Measurements from ENCODE around the gene INVS.

The INVS gene

DNA sequence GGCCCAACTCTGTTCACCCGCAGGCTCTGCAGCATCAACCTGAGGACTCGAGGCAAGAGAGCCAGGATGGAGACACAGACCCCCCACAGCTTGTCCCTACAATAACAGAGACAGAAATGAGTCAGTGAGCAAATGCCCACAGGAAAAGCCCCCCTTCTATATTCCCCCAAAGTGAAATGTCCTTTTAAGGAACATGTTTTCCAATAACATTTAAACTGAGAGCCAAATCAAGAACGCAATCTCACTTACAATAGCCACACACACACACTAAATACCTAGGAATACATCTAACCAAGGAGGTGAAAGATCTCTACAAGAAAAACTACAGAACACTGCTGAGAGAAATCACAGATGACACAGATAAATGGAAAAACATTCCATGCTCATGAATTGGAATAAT, 204.7 kb downstream of the INVS start:
- no peak for TF ChIP-seq GLIS3 (CRISPR knock-in tag; IDR thresholded peaks at IDR 0.05)
- TF ChIP-seq ZNF70 (CRISPR knock-in tag; IDR thresholded peaks at IDR 0.05) = no peak
- TF ChIP-seq ZFP3 (CRISPR knock-in tag; IDR thresholded peaks at IDR 0.05) = no peak
- TF ChIP-seq RARB (CRISPR knock-in tag; IDR thresholded peaks at IDR 0.05) = no peak
- TF ChIP-seq CSDC2 (CRISPR knock-in tag; IDR thresholded peaks at IDR 0.05) = no peak
- no peak for TF ChIP-seq OSR1 (CRISPR knock-in tag; IDR thresholded peaks at IDR 0.05)
- no peak for TF ChIP-seq ZFP30 (CRISPR knock-in tag; IDR thresholded peaks at IDR 0.05)
- no peak for TF ChIP-seq ZNF565 (CRISPR knock-in tag; conservative IDR thresholded peaks at IDR 0.05; ENCODE audit: low read depth)
- TF ChIP-seq TCF4 (CRISPR knock-in tag; IDR thresholded peaks at IDR 0.05; ENCODE audit: borderline replicate concordance) = no peak
- no peak for TF ChIP-seq BACH2 (CRISPR knock-in tag; IDR thresholded peaks at IDR 0.05; ENCODE audit: borderline replicate concordance)
- TF ChIP-seq, protein P1, sequence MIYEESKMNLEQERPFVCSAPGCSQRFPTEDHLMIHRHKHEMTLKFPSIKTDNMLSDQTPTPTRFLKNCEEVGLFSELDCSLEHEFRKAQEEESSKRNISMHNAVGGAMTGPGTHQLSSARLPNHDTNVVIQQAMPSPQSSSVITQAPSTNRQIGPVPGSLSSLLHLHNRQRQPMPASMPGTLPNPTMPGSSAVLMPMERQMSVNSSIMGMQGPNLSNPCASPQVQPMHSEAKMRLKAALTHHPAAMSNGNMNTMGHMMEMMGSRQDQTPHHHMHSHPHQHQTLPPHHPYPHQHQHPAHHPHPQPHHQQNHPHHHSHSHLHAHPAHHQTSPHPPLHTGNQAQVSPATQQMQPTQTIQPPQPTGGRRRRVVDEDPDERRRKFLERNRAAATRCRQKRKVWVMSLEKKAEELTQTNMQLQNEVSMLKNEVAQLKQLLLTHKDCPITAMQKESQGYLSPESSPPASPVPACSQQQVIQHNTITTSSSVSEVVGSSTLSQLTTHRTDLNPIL (CRISPR knock-in tag; IDR thresholded peaks at IDR 0.05; ENCODE audit: low read depth) = no peak
- no peak for TF ChIP-seq ZC3H10 (CRISPR knock-in tag; IDR thresholded peaks at IDR 0.05)
- no peak for TF ChIP-seq PPARA (CRISPR knock-in tag; IDR thresholded peaks at IDR 0.05; ENCODE audit: borderline replicate concordance)
- TF ChIP-seq, protein P2, sequence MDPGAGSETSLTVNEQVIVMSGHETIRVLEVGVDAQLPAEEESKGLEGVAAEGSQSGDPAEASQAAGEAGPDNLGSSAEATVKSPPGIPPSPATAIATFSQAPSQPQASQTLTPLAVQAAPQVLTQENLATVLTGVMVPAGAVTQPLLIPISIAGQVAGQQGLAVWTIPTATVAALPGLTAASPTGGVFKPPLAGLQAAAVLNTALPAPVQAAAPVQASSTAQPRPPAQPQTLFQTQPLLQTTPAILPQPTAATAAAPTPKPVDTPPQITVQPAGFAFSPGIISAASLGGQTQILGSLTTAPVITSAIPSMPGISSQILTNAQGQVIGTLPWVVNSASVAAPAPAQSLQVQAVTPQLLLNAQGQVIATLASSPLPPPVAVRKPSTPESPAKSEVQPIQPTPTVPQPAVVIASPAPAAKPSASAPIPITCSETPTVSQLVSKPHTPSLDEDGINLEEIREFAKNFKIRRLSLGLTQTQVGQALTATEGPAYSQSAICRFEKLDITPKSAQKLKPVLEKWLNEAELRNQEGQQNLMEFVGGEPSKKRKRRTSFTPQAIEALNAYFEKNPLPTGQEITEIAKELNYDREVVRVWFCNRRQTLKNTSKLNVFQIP (CRISPR knock-in tag; IDR thresholded peaks at IDR 0.05; ENCODE audit: borderline replicate concordance, low read depth) = no peak
- TF ChIP-seq ZNF8 (CRISPR knock-in tag; IDR thresholded peaks at IDR 0.05) = no peak
- no peak for TF ChIP-seq ARNTL (CRISPR knock-in tag; IDR thresholded peaks at IDR 0.05; ENCODE audit: borderline replicate concordance, low read depth)
- no peak for TF ChIP-seq SNAI2 (CRISPR knock-in tag; IDR thresholded peaks at IDR 0.05)
- TF ChIP-seq, protein P3, sequence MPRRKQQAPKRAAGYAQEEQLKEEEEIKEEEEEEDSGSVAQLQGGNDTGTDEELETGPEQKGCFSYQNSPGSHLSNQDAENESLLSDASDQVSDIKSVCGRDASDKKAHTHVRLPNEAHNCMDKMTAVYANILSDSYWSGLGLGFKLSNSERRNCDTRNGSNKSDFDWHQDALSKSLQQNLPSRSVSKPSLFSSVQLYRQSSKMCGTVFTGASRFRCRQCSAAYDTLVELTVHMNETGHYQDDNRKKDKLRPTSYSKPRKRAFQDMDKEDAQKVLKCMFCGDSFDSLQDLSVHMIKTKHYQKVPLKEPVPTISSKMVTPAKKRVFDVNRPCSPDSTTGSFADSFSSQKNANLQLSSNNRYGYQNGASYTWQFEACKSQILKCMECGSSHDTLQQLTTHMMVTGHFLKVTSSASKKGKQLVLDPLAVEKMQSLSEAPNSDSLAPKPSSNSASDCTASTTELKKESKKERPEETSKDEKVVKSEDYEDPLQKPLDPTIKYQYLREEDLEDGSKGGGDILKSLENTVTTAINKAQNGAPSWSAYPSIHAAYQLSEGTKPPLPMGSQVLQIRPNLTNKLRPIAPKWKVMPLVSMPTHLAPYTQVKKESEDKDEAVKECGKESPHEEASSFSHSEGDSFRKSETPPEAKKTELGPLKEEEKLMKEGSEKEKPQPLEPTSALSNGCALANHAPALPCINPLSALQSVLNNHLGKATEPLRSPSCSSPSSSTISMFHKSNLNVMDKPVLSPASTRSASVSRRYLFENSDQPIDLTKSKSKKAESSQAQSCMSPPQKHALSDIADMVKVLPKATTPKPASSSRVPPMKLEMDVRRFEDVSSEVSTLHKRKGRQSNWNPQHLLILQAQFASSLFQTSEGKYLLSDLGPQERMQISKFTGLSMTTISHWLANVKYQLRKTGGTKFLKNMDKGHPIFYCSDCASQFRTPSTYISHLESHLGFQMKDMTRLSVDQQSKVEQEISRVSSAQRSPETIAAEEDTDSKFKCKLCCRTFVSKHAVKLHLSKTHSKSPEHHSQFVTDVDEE (CRISPR knock-in tag; IDR thresholded peaks at IDR 0.05) = no peak
- ATAC-seq = no peak

DNA sequence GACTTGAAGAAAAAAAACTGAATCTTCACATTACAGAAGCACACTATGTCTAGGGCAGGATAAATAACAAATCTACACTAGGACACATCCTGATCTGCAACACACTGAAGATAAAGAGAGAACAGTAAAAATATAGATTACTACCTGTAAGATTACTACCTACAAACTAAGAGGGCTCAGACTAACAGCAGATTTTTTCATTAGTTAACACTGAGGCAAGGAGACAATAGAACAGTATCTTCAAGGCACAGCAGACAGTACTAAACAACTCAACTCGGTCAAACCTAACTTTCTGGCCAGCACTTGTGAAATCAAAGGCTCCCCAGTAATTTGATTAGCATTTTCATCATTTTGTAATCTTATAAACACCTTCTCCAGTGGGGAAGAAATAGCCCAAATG, 207.2 kb downstream of the INVS start:
- TF ChIP-seq, protein P2 (CRISPR knock-in tag; IDR thresholded peaks at IDR 0.05; ENCODE audit: borderline replicate concordance, low read depth) = no peak
- no peak for TF ChIP-seq ARNTL (CRISPR knock-in tag; IDR thresholded peaks at IDR 0.05; ENCODE audit: borderline replicate concordance, low read depth)
- TF ChIP-seq ZNF8 (CRISPR knock-in tag; IDR thresholded peaks at IDR 0.05) = no peak
- TF ChIP-seq, protein P4, sequence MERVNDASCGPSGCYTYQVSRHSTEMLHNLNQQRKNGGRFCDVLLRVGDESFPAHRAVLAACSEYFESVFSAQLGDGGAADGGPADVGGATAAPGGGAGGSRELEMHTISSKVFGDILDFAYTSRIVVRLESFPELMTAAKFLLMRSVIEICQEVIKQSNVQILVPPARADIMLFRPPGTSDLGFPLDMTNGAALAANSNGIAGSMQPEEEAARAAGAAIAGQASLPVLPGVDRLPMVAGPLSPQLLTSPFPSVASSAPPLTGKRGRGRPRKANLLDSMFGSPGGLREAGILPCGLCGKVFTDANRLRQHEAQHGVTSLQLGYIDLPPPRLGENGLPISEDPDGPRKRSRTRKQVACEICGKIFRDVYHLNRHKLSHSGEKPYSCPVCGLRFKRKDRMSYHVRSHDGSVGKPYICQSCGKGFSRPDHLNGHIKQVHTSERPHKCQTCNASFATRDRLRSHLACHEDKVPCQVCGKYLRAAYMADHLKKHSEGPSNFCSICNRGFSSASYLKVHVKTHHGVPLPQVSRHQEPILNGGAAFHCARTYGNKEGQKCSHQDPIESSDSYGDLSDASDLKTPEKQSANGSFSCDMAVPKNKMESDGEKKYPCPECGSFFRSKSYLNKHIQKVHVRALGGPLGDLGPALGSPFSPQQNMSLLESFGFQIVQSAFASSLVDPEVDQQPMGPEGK (CRISPR knock-in tag; IDR thresholded peaks at IDR 0.05; ENCODE audit: borderline replicate concordance) = no peak
- no peak for TF ChIP-seq ZNF565 (CRISPR knock-in tag; conservative IDR thresholded peaks at IDR 0.05; ENCODE audit: low read depth)
- TF ChIP-seq, protein P3 (CRISPR knock-in tag; IDR thresholded peaks at IDR 0.05) = no peak
- no peak for TF ChIP-seq OSR1 (CRISPR knock-in tag; IDR thresholded peaks at IDR 0.05)
- ATAC-seq = no peak

Data from SK-N-SH treated with all-trans-retinoic acid at 6 μM for 48 hours (cell line).